Vagina (tissue), 2 donors: ENCODE results near the gene CHAMP1. TPM values are rescaled to one million over a fixed set of nuclear protein-coding genes. Genes with fewer than 3 reads are reported as not detected.

Source experiments
- DNase-seq, 2 donors: peaks; one replicate each; pipeline ENCODE4 v3.0.0-alpha.2; 2017; ENCODE audit errors: extremely low spot score in 2 of 2
- H3K27ac ChIP-seq: fragments of 200-600 bp; sonication (generic); one replicate; pipeline ENCODE4 v1.5.1; 2019
- H3K27me3 ChIP-seq: fragments of 200-600 bp; sonication (generic); one replicate; pipeline ENCODE4 v1.5.1; 2019
- H3K36me3 ChIP-seq, 2 donors: fragments of 200-600 bp; sonication (generic); one replicate each; pipeline ENCODE4 v1.5.1; 2017 to 2019
- H3K4me1 ChIP-seq: fragments of 200-600 bp; sonication (generic); one replicate; pipeline ENCODE4 v1.5.1; 2019
- H3K4me3 ChIP-seq, 2 donors: fragments of 200-600 bp; sonication (generic); 1 replicate in 1 of 2; 2 replicates in 1 of 2; pipeline ENCODE4 v1.5.1; 2016 to 2019
- H3K9me3 ChIP-seq: fragments of 200-600 bp; sonication (generic); one replicate; pipeline ENCODE4 v1.5.1; 2019
- POLR2A ChIP-seq, 2 donors: fragments of 450-650 bp; IDR thresholded peaks; one replicate each; pipeline ENCODE4 v1.6.1; 2017; ENCODE audit warnings: antibody characterized with exemption in 2 of 2, mild to moderate bottlenecking in 2 of 2, moderate library complexity in 2 of 2
- POLR2AphosphoS5 ChIP-seq, 2 donors: sonication (generic); formaldehyde crosslinking; IDR thresholded peaks; one replicate each; pipeline ENCODE4 v1.9.0; 2017; ENCODE audit warnings: antibody characterized with exemption in 2 of 2, mild to moderate bottlenecking in 2 of 2, low read depth in 1 of 2; ENCODE audit not compliant: insufficient read depth in 1 of 2
- intact Hi-C: fragments of 100-400 bp; cut with DNase I; formaldehyde crosslinking; loops from one replicate; pipeline ENCODE4 v1.15.1; 2023
- total RNA-seq: library from RNA; depleted of rRNA; stranded (reverse); fragments of >200 nt; gene quantifications from one replicate; pipeline ENCODE4 v1.2.3, GENCODE V29; 2016
- TF ChIP-seq, protein P1 (sequence below), 3 experiments: fragments of 450-650 bp in 2 of 3; fragments of 200-600 bp in 1 of 3; sonication (generic) in 1 of 3; IDR thresholded peaks; one replicate each; pipeline ENCODE4 v1.5.1; 2017 to 2019; ENCODE audit warnings: antibody characterized with exemption in 3 of 3, mild to moderate bottlenecking in 2 of 3, moderate library complexity in 2 of 3

CHAMP1 gene, protein sequence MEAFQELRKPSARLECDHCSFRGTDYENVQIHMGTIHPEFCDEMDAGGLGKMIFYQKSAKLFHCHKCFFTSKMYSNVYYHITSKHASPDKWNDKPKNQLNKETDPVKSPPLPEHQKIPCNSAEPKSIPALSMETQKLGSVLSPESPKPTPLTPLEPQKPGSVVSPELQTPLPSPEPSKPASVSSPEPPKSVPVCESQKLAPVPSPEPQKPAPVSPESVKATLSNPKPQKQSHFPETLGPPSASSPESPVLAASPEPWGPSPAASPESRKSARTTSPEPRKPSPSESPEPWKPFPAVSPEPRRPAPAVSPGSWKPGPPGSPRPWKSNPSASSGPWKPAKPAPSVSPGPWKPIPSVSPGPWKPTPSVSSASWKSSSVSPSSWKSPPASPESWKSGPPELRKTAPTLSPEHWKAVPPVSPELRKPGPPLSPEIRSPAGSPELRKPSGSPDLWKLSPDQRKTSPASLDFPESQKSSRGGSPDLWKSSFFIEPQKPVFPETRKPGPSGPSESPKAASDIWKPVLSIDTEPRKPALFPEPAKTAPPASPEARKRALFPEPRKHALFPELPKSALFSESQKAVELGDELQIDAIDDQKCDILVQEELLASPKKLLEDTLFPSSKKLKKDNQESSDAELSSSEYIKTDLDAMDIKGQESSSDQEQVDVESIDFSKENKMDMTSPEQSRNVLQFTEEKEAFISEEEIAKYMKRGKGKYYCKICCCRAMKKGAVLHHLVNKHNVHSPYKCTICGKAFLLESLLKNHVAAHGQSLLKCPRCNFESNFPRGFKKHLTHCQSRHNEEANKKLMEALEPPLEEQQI
- total RNA-seq = 19.9 TPM

DNA sequence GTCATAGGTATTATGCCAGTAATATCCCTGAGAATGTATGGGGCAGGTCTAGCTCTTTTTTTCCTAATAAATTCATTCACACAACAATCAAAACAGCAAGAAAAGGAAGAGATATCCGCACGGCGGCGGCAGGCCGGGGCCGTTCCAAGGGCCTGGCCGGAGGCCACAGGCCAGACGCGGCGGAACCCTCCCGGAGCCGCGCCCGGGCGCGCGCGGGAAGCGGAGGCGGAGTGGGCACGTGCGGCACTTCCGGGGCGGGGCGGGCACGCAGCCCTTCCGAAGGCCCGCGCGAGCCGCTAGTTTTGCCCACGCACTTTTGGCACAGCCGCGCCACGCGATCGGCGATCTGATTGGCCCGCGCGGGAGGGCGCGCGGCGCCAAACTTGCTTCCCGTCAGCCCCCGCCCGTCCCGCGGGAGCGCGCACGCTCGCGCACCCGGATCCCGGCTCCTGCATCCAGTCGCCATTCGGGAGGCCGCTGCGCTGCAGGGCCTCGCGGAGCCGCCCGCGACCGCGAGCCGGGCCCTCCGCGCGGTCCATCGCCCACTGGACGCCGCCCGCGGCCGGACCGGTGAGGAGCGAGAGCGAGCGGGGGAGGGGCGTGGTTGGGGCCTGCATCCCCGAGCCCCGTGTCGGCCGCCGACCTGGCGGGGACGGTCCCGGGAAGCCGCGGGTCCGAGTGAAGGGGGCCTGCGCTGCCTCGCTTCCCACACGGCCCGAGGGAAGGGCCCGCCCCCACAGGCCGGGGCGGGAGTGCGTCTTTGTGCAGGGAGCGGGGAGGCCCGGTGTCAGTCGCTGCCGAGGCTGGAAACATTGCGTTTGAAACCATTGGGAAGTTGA, at the start of gene CHAMP1:
Gene CHAMP1 (plus strand): TSS at position 430 of the 839 bp plus-strand sequence. CDS start 9,340 bp downstream, outside the sequence.
- TF ChIP-seq POLR2AphosphoS5 (IDR thresholded peaks at IDR 0.05; ENCODE audit: insufficient read depth in 1 of 2, low read depth in 1 of 2) (peak in 1 of 2 donors; percentile 58), POLR2A (IDR thresholded peaks at IDR 0.05) (peak in 1 of 2 donors; percentile 76)
- TF ChIP-seq, protein P1, sequence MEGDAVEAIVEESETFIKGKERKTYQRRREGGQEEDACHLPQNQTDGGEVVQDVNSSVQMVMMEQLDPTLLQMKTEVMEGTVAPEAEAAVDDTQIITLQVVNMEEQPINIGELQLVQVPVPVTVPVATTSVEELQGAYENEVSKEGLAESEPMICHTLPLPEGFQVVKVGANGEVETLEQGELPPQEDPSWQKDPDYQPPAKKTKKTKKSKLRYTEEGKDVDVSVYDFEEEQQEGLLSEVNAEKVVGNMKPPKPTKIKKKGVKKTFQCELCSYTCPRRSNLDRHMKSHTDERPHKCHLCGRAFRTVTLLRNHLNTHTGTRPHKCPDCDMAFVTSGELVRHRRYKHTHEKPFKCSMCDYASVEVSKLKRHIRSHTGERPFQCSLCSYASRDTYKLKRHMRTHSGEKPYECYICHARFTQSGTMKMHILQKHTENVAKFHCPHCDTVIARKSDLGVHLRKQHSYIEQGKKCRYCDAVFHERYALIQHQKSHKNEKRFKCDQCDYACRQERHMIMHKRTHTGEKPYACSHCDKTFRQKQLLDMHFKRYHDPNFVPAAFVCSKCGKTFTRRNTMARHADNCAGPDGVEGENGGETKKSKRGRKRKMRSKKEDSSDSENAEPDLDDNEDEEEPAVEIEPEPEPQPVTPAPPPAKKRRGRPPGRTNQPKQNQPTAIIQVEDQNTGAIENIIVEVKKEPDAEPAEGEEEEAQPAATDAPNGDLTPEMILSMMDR (IDR thresholded peaks at IDR 0.05) = no peak
- intact Hi-C loops = no loop called here
- Histone ChIP-seq H3K9me3 (no peaks in the 10 kb centered on the region), H3K4me3 (peak within 1 kb of the TSS; percentile 56 to 98), H3K36me3 (no peaks in the 10 kb centered on the region), H3K4me1 (peaks cover 54% of the 10 kb centered on the region), H3K27ac (peak within 1 kb of the TSS; percentile 71), H3K27me3 (no peaks in the 10 kb centered on the region)
- DNase-seq = peak in 1 of 2 donors; percentile 92

DNA sequence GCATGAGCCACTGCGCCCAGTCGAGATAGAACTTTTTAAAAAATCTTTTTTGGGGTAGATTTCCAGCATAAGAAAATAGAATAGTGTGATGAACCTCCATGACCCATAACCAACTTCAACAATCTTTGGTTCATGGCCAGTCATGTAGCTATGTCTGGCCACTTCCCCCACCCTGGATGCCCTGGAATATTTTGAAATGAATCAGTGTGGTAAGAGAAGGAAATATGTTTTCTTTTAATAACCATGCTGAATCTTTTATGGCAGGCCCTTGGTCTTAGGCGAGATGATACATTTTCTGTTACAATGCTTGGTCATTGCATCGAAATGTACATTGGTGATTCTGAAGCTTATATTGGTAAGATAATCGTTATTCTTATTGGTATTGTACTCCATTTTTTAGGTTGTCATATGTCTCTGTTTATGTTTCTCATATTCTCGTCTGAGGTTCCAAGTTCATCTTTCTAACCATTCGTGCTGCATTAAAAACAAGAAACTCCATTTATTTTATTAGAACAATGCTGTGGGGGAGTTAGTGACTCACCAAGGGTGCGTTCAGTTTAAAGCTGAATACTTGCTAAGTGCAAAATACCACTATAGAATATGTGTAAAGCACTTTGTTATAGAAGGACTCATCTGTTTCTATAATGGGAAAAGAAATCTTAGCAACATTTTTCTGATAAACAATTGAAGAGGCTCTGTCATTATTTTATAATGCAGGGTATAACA, 49.3 kb upstream of the CHAMP1 start:
- no peak for DNase-seq
- H3K36me3 ChIP-seq = peaks cover 0 to 84% of the 10 kb centered on the region in 2 donors
- no peak overlapping the region for H3K4me3 ChIP-seq
- no peaks in the 10 kb centered on the region for H3K9me3 ChIP-seq
- TF ChIP-seq POLR2A (IDR thresholded peaks at IDR 0.05) (no peak), POLR2AphosphoS5 (IDR thresholded peaks at IDR 0.05; ENCODE audit: insufficient read depth in 1 of 2, low read depth in 1 of 2) (no peak)
- TF ChIP-seq, protein P1 (IDR thresholded peaks at IDR 0.05) = no peak
- H3K27ac ChIP-seq = no peak overlapping the region
- no peaks in the 10 kb centered on the region for H3K4me1 ChIP-seq
- intact Hi-C loops = no loop called here
- H3K27me3 ChIP-seq = no peaks in the 10 kb centered on the region

DNA sequence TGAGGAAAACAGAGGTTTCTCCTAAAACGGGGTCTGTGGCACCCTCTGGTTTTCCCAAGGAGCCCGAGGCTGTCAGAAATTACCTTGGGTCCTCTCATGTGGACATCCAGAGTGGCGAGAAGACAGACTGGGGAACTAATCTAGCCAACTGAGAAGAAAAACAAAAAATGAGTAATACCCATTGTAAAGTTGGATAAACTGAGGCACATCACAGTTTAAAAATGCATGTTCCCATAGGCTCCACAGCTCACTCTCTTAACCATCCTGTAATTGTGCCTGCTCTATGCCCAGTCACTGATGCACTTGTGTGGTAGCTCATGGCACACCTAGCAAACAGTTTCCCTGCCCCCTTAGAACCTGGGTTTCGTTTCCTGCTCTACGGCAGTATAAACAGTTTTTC, 48.1 kb upstream of the CHAMP1 start:
- TF ChIP-seq, protein P1 (IDR thresholded peaks at IDR 0.05) = no peak
- TF ChIP-seq POLR2A (IDR thresholded peaks at IDR 0.05) = no peak
- no peak for TF ChIP-seq POLR2AphosphoS5 (IDR thresholded peaks at IDR 0.05; ENCODE audit: insufficient read depth in 1 of 2, low read depth in 1 of 2)
- Histone ChIP-seq H3K36me3 (peaks cover 0 to 78% of the 10 kb centered on the region in 2 donors), H3K27ac (no peak overlapping the region), H3K4me3 (no peak overlapping the region), H3K9me3 (no peaks in the 10 kb centered on the region), H3K4me1 (no peaks in the 10 kb centered on the region), H3K27me3 (no peaks in the 10 kb centered on the region)
- DNase-seq = no peak
- intact Hi-C loops = no loop called here

DNA sequence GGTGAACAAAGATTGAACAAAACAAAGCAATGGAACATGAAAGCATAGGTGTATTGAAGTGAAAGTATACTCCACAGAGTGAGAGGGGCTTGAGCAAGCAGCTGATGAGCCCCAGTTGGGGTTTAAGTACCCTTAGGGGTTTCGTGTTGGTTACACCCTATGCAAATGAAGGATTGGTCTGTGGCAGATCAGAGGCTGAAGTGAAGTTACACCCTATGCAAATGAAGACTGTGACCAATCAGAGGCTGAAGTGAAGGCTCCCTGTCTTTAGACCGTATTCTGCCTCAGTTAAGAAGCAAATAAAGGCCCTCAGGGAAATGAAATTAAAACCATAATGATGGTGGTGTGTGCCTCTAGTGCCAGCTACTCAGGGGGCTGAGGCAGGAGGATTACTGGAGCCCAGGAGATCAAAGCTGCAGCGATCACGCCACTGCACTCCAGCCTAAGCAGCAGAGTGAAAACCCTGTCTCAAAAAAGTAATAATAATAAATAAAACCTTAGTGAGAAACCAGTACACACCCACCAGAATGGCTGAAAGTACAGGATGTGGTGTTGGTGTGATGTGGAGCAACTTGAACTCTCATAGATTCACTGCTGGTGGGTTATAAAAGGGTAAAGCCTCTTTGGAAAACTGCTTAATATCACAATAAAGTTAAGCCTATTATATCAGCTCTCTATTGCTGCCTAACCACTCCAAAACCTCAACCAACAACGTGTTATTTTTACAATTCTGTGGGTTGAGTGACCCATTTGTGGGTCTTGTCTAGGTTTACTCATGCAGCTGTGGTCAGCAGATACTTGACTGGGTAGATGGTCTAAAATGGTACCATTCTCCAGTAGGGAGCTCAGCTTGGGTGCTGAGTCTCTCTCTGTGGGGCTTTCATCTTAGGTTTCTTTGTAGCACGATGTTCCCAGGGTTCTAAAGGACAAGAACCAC, 45.7 kb upstream of the CHAMP1 start:
- no peaks in the 10 kb centered on the region for H3K9me3 ChIP-seq
- H3K4me1 ChIP-seq = no peaks in the 10 kb centered on the region
- no peak overlapping the region for H3K27ac ChIP-seq
- H3K4me3 ChIP-seq = no peak overlapping the region
- DNase-seq = no peak
- H3K36me3 ChIP-seq = peaks cover 3 to 80% of the 10 kb centered on the region in 2 donors
- TF ChIP-seq POLR2A (IDR thresholded peaks at IDR 0.05) (no peak), POLR2AphosphoS5 (IDR thresholded peaks at IDR 0.05; ENCODE audit: insufficient read depth in 1 of 2, low read depth in 1 of 2) (no peak)
- TF ChIP-seq, protein P1 (IDR thresholded peaks at IDR 0.05) = no peak
- H3K27me3 ChIP-seq = no peaks in the 10 kb centered on the region
- intact Hi-C loops = no loop called here
